IMR-90 (cell line): ENCODE results near the gene LRIG1. TPM values are rescaled to one million over a fixed set of nuclear protein-coding genes. Genes with fewer than 3 reads are reported as not detected.

Experiments used
- ATAC-seq: fragments of 200-7000 bp; cut with Tn5 transposase; 2 replicates; pipeline ENCODE4 v1.9.1; 2020; ENCODE audit warnings: low read depth, mild to moderate bottlenecking, moderate library complexity
- BruUV-seq: library from RNA; stranded (reverse); fragments of 400-500 nt; replicated peaks from 2 replicates; lab custom pipeline; 2021; lab: Mats Ljungman, UMichigan
- CTCF ChIA-PET: fragments of 300-600 bp; formaldehyde crosslinking; extraction: SDS; loops from one replicate; lab custom pipeline; 2021; ENCODE audit warnings: antibody characterized with exemption; lab: Yijun Ruan, JAX
- POLR2A ChIA-PET: fragments of 300-600 bp; sonication (Branson Sonifier 250); formaldehyde crosslinking; loops from one replicate; lab custom pipeline; 2022; ENCODE audit warnings: antibody characterized with exemption; ENCODE audit not compliant: unreplicated experiment; lab: Charles Lee
- DNase-seq: peaks from one replicate; pipeline ENCODE4 v3.0.0; 2013
- H2AFZ ChIP-seq: replicated peaks from 2 replicates; pipeline ENCODE3; 2013; ENCODE audit warnings: low read length, mild to moderate bottlenecking; ENCODE audit not compliant: poor library complexity
- H2AK5ac ChIP-seq: 2 replicates; pipeline ENCODE4 v1.6.1; 2013; ENCODE audit warnings: low read depth, low read length, inconsistent platforms
- H2AK9ac ChIP-seq: replicated peaks from 2 replicates; pipeline ENCODE3; 2013; ENCODE audit warnings: mild to moderate bottlenecking, low read depth, low read length, moderate library complexity; ENCODE audit not compliant: poor library complexity
- H2BK120ac ChIP-seq: 2 replicates; pipeline ENCODE4 v1.6.1; 2013; ENCODE audit warnings: low read depth, low read length, inconsistent platforms
- H2BK15ac ChIP-seq: 3 replicates; pipeline ENCODE4 v1.6.1; 2013; ENCODE audit warnings: low read depth, low read length, inconsistent platforms
- H2BK20ac ChIP-seq: 2 replicates; pipeline ENCODE4 v1.6.1; 2013; ENCODE audit warnings: low read depth, mild to moderate bottlenecking, inconsistent platforms, low read length, moderate library complexity
- H2BK5ac ChIP-seq: 2 replicates; pipeline ENCODE4 v1.6.1; 2013; ENCODE audit warnings: mild to moderate bottlenecking, low read depth, low read length, inconsistent platforms; ENCODE audit not compliant: poor library complexity, severe bottlenecking
- H3K14ac ChIP-seq: replicated peaks from 2 replicates; pipeline ENCODE4 v1.6.1; 2013; ENCODE audit warnings: low read depth, low read length, inconsistent platforms
- H3K18ac ChIP-seq: 2 replicates; pipeline ENCODE4 v1.6.1; 2013; ENCODE audit warnings: low read depth, low read length, control low read depth
- H3K23ac ChIP-seq: 2 replicates; pipeline ENCODE4 v1.6.1; 2013; ENCODE audit warnings: low read depth, low read length, inconsistent platforms
- H3K27ac ChIP-seq: 2 replicates; pipeline ENCODE4 v1.5.1; 2013; ENCODE audit warnings: mild to moderate bottlenecking, control low read depth, low read length; ENCODE audit not compliant: insufficient read depth
- H3K27me3 ChIP-seq: 2 replicates; pipeline ENCODE4 v1.6.1; 2013; ENCODE audit warnings: low read length; ENCODE audit not compliant: control insufficient read depth, insufficient read depth
- H3K36me3 ChIP-seq: 2 replicates; pipeline ENCODE4 v1.6.1; 2013; ENCODE audit warnings: low read length, mixed read lengths; ENCODE audit not compliant: control insufficient read depth, insufficient read depth
- H3K4ac ChIP-seq: 2 replicates; pipeline ENCODE4 v1.6.1; 2013; ENCODE audit warnings: low read depth, low read length, inconsistent platforms
- H3K4me1 ChIP-seq: 2 replicates; pipeline ENCODE4 v1.6.1; 2013; ENCODE audit warnings: low read length, mixed read lengths; ENCODE audit not compliant: control insufficient read depth, insufficient read depth
- H3K4me2 ChIP-seq: 2 replicates; pipeline ENCODE4 v1.6.1; 2013; ENCODE audit warnings: low read depth, mild to moderate bottlenecking, control low read depth, low read length, moderate library complexity
- H3K4me3 ChIP-seq: 2 replicates; pipeline ENCODE4 v1.5.1; 2013; ENCODE audit warnings: low read depth, mild to moderate bottlenecking, control low read depth, low read length, moderate library complexity; ENCODE audit not compliant: insufficient read depth
- H3K56ac ChIP-seq: 2 replicates; pipeline ENCODE4 v1.6.1; 2013; ENCODE audit warnings: low read length, inconsistent platforms; ENCODE audit not compliant: insufficient read depth; ENCODE audit errors: extremely low read depth
- H3K79me1 ChIP-seq, 2 experiments: 2 replicates each; pipeline ENCODE4 v1.6.1; 2013; ENCODE audit warnings: low read length in 2 of 2, inconsistent platforms in 1 of 2, low read depth in 1 of 2
- H3K9ac ChIP-seq: 2 replicates; pipeline ENCODE4 v1.6.1; 2013; ENCODE audit warnings: low read depth, low read length, control low read depth
- H3K9me1 ChIP-seq: 2 replicates; pipeline ENCODE4 v1.6.1; 2013; ENCODE audit warnings: low read length, inconsistent platforms; ENCODE audit not compliant: insufficient read depth
- H3K9me3 ChIP-seq: 2 replicates; pipeline ENCODE4 v1.6.1; 2013; ENCODE audit warnings: low read length; ENCODE audit not compliant: control insufficient read depth, insufficient read depth
- H4K20me1 ChIP-seq: 2 replicates; pipeline ENCODE4 v1.6.1; 2013; ENCODE audit warnings: low read length, inconsistent platforms; ENCODE audit not compliant: insufficient read depth
- H4K5ac ChIP-seq: 2 replicates; pipeline ENCODE4 v1.6.1; 2013; ENCODE audit warnings: mild to moderate bottlenecking, low read depth, low read length, control low read depth
- H4K8ac ChIP-seq, 2 experiments: 2 replicates each; pipeline ENCODE4 v1.6.1; 2013; ENCODE audit warnings: low read depth in 2 of 2, low read length in 2 of 2, control low read depth in 1 of 2, inconsistent platforms in 1 of 2
- H4K91ac ChIP-seq: 2 replicates; pipeline ENCODE4 v1.6.1; 2013; ENCODE audit warnings: low read depth, low read length, inconsistent platforms; ENCODE audit not compliant: insufficient read depth
- BHLHE40 ChIP-seq: fragments of 150-350 bp; IDR thresholded peaks from 2 replicates; pipeline ENCODE4 v1.6.1; 2016; ENCODE audit warnings: mild to moderate bottlenecking, low read depth, low read length
- CEBPB ChIP-seq: IDR thresholded peaks from 2 replicates; pipeline ENCODE4 v1.6.1; 2012; ENCODE audit warnings: low read depth, low read length, improper control_type of control experiment
- CHD1 ChIP-seq: IDR thresholded peaks from 2 replicates; pipeline ENCODE4 v1.6.1; 2012; ENCODE audit warnings: low read depth, low read length, improper control_type of control experiment
- CTCF ChIP-seq: conservative IDR thresholded peaks from 2 replicates; pipeline ENCODE4 v1.5.1; 2012; ENCODE audit warnings: mild to moderate bottlenecking, low read depth, low read length, improper control_type of control experiment
- FOS ChIP-seq: fragments of 150-350 bp; IDR thresholded peaks from 2 replicates; pipeline ENCODE4 v1.6.1; 2016; ENCODE audit warnings: low read depth, low read length
- MAFK ChIP-seq: IDR thresholded peaks from 2 replicates; pipeline ENCODE4 v1.6.1; 2012; ENCODE audit warnings: low read depth, low read length, improper control_type of control experiment
- MAZ ChIP-seq: IDR thresholded peaks from 2 replicates; pipeline ENCODE4 v1.6.1; 2012; ENCODE audit warnings: low read depth, mild to moderate bottlenecking, low read length, improper control_type of control experiment, moderate library complexity, borderline replicate concordance
- MXI1 ChIP-seq: IDR thresholded peaks from 2 replicates; pipeline ENCODE4 v1.6.1; 2012; ENCODE audit warnings: low read depth, mild to moderate bottlenecking, low read length, moderate library complexity, borderline replicate concordance
- NFE2L2 ChIP-seq: fragments of 150-350 bp; IDR thresholded peaks from 2 replicates; pipeline ENCODE4 v1.6.1; 2016; ENCODE audit warnings: low read depth, mild to moderate bottlenecking, low read length
- POLR2A ChIP-seq: IDR thresholded peaks from 2 replicates; pipeline ENCODE4 v1.6.1; 2012; ENCODE audit warnings: mild to moderate bottlenecking, low read depth, low read length
- RAD21 ChIP-seq: IDR thresholded peaks from 2 replicates; pipeline ENCODE4 v1.6.1; 2012; ENCODE audit warnings: low read length, improper control_type of control experiment
- RCOR1 ChIP-seq: IDR thresholded peaks from 2 replicates; pipeline ENCODE4 v1.6.1; 2012; ENCODE audit warnings: mild to moderate bottlenecking, low read length, improper control_type of control experiment; ENCODE audit not compliant: insufficient replicate concordance
- RFX5 ChIP-seq: IDR thresholded peaks from 2 replicates; pipeline ENCODE4 v1.8.0; 2012; ENCODE audit warnings: low read depth, mild to moderate bottlenecking, low read length, moderate library complexity
- WGBS, 2 experiments: methylation state at CpG; one replicate each; pipeline versions ENCODE4 v1.1.5 to v1.1.7; 2013; ENCODE audit warnings: missing lambda C conversion rate in 2 of 2; ENCODE audit not compliant: insufficient read length in 1 of 2; ENCODE audit errors: extremely low coverage in 2 of 2; 5-methylcytosine and 5-hydroxymethylcytosine counted together
- dilution Hi-C: fragments of 300-500 bp; cut with HindIII; formaldehyde crosslinking; loops from one replicate; pipeline ENCODE4 v1.14.3; 2018; ENCODE audit warnings: low sequenced_read_pairs; ENCODE audit not compliant: unreplicated experiment
- in situ Hi-C: fragments of 300-500 bp; cut with MboI; formaldehyde crosslinking; loops from 3 replicates; pipeline ENCODE4 v1.14.3; 2019; ENCODE audit warnings: low sequenced_read_pairs, inconsistent platforms, mixed read lengths
- intact Hi-C: fragments of 100-400 bp; cut with micrococcal nuclease; formaldehyde crosslinking; loops from 2 replicates; pipeline ENCODE4 v1.10.0; 2022
- polyA plus RNA-seq, 3 experiments: library from polyadenylated mRNA; depleted of rRNA; stranded (reverse); fragments of >200 nt; gene quantifications; 2 replicates each; pipeline ENCODE4 v1.2.3, GENCODE V29; 2012; ENCODE audit warnings: low replicate concordance in 1 of 3
- total RNA-seq: library from RNA; depleted of rRNA; stranded (reverse); fragments of >200 nt; gene quantifications from 2 replicates; pipeline ENCODE4 v1.2.3, GENCODE V29; 2012
- TF ChIP-seq, protein P1 (sequence below): fragments of 150-350 bp; IDR thresholded peaks from 2 replicates; pipeline ENCODE4 v1.6.1; 2017; ENCODE audit warnings: mild to moderate bottlenecking, antibody characterized with exemption, low read length, low read depth

LRIG1 gene
- total and polyA plus RNA-seq, 2 of the 4 experiments (the other 2 are of a cell fraction), result 62.8 to 87.8 TPM

DNA sequence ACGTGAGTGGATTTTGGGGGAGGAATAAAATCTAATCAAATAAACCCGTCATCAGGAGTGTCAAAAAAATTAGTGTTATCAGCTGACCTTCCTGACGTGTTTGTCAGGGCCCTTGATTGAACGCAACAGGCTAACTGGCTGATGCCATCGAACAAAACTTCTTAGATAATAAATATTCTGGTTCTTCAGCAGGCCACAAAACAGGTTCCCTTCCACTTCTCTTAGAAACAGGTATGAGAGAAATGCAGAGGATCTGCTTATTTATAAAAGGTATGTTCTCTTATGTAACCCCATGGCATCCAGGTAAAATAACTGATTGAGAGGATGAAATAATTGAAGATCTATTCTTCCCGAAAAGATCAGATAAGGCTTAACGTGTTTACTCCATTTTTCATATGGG, 7.6 kb upstream of the LRIG1 start:
- H3K4me3 ChIP-seq, result no peak overlapping the region
- no peak overlapping the region for H3K14ac ChIP-seq
- no peak overlapping the region for H3K4ac ChIP-seq
- H2AK5ac ChIP-seq, result no peak overlapping the region
- H3K36me3 ChIP-seq, result no peaks in the 10 kb centered on the region
- no peak overlapping the region for H3K56ac ChIP-seq
- no peak overlapping the region for H2BK120ac ChIP-seq
- ChIA-PET POLR2A (no interaction called here), CTCF (interaction anchor here (0.6 to 0.7 kb wide), 2 partner anchors 38 to 44 kb away, joined by 3 to 7 read pairs; no protein-coding TSS in a partner anchor)
- dilution Hi-C loops (no loop called here), intact Hi-C loops (no loop called here), in situ Hi-C loops (no loop called here)
- BruUV-seq, result no TSS peak
- H2AFZ ChIP-seq, result no peak overlapping the region
- no peak overlapping the region for H2BK20ac ChIP-seq
- H4K8ac ChIP-seq, result no peak overlapping the region
- no peak overlapping the region for H3K9ac ChIP-seq
- TF ChIP-seq RFX5, result no peak
- TF ChIP-seq RAD21, result no peak
- no peak for TF ChIP-seq POLR2A
- no peak for TF ChIP-seq FOS
- no peak for TF ChIP-seq CEBPB
- TF ChIP-seq BHLHE40, result no peak
- no peak for TF ChIP-seq MXI1
- TF ChIP-seq, protein P1, sequence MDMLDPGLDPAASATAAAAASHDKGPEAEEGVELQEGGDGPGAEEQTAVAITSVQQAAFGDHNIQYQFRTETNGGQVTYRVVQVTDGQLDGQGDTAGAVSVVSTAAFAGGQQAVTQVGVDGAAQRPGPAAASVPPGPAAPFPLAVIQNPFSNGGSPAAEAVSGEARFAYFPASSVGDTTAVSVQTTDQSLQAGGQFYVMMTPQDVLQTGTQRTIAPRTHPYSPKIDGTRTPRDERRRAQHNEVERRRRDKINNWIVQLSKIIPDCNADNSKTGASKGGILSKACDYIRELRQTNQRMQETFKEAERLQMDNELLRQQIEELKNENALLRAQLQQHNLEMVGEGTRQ, result no peak
- TF ChIP-seq NFE2L2, result no peak
- TF ChIP-seq MAZ, result no peak
- no peak for TF ChIP-seq CHD1
- no peak for TF ChIP-seq MAFK
- TF ChIP-seq RCOR1, result no peak
- TF ChIP-seq CTCF, result no peak
- WGBS, 2 experiments, result no CpG with 5 or more reads among the region's 7 CpGs
- no peak for ATAC-seq
- no peaks in the 10 kb centered on the region for H4K20me1 ChIP-seq
- H4K91ac ChIP-seq, result no peak overlapping the region
- no peaks in the 10 kb centered on the region for H3K4me1 ChIP-seq
- no peak overlapping the region for H4K5ac ChIP-seq
- peaks cover 5% of the 10 kb centered on the region for H3K27me3 ChIP-seq
- no peak overlapping the region for H2AK9ac ChIP-seq
- no peak overlapping the region for H3K27ac ChIP-seq
- H2BK5ac ChIP-seq, result no peak overlapping the region
- no peak overlapping the region for H2BK15ac ChIP-seq
- H3K9me3 ChIP-seq, result no peaks in the 10 kb centered on the region
- no peaks in the 10 kb centered on the region for H3K79me1 ChIP-seq
- no peak overlapping the region for H3K4me2 ChIP-seq
- no peak overlapping the region for H3K23ac ChIP-seq
- no peak for DNase-seq
- H3K9me1 ChIP-seq, result 0 out of 2 replicates have a peak, but pooled peaks cover 2% of the 10 kb centered on the region
- no peak overlapping the region for H3K18ac ChIP-seq
